HG03025 (cell line): Measurements from ENCODE around the gene NUMA1.

Source experiments
- ATAC-seq: cut with Tn5 transposase; IDR thresholded peaks from one replicate; pipeline ENCODE4 v1.9.1; 2021; ENCODE audit warnings: mild to moderate bottlenecking, moderate library complexity; ENCODE audit not compliant: unreplicated experiment, low FRiP score

The NUMA1 gene

GRCh38 chr11:72069200-72069599 lies 11.1 kb downstream of the NUMA1 start:
- ATAC-seq: no peak

GRCh38 chr11:72067676-72068075 lies 12.7 kb downstream of the NUMA1 start:
- no peak for ATAC-seq

GRCh38 chr11:72067266-72067665 lies 13.1 kb downstream of the NUMA1 start:
- no peak for ATAC-seq

- ATAC-seq: no peak
These were observed 13.5 kb downstream of the NUMA1 start for GRCh38 chr11:72066855-72067254.

DNA sequence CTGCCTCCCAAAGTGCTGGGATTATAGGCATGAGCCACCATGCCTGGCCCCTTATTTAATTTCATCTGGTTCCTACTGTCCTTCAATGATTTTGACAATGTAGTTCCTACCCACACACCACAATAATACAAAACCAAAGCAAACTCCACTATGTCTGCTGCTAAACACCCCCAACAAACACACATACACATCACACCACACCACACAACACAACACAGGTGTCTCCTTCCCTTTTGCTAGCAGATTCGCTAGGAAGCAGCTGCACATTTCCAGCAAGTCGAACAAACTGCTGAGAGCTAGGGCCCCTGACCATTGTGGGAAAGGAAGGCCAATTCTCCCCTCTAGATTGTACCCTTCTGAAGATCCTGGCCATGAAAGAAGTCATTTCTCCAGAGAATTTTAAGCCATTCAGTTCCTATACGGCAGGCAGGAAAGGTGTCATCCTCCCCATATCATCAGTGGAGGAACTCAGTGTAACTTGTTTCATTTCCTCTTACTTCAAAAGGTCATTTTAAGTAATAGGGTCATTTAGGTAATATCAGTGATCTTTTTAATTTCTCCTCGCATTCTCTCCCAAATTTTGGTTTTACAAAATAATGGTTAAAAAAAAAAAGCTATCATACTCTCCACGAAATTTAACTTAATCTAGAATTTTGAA lies 18.5 kb downstream of the NUMA1 start:
- ATAC-seq: no peak

GRCh38 chr11:72058416-72059034 lies 21.8 kb downstream of the NUMA1 start:
- ATAC-seq: no peak

DNA sequence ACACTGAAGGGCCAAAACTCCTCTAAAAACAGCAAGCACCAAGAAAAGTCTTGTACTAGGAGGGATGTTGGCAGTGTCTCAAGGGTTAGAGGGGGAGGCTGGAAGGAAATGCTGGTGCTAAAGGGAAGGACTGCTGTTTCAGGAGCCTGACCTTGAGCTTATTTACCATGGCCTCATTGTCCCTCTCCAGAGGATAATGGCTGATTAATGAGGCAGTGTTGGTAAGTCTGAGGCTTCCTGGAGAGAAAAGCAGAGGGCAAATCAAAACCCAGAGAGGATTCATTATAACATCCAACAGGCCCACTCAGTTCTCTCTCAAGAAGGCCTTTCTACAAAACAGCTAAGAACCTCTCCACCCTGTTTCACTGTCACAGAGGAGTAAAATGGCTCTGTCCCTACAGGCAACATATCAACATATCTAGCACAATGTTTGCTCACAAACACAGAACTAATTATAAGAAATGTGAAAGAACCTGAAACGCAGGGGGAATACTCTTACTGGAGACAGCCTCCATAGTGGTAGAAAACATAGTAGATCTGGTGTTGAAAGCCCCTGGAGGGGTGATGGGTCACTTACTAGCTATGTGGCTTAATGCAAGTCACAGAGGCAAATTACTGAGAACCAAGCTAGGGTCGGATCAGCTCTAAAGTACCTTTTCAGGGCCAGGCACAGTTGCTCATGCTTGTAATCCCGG lies 31.4 kb downstream of the NUMA1 start:
- no peak for ATAC-seq

GRCh38 chr11:72045849-72046248 lies 34.5 kb downstream of the NUMA1 start:
- no peak for ATAC-seq

DNA sequence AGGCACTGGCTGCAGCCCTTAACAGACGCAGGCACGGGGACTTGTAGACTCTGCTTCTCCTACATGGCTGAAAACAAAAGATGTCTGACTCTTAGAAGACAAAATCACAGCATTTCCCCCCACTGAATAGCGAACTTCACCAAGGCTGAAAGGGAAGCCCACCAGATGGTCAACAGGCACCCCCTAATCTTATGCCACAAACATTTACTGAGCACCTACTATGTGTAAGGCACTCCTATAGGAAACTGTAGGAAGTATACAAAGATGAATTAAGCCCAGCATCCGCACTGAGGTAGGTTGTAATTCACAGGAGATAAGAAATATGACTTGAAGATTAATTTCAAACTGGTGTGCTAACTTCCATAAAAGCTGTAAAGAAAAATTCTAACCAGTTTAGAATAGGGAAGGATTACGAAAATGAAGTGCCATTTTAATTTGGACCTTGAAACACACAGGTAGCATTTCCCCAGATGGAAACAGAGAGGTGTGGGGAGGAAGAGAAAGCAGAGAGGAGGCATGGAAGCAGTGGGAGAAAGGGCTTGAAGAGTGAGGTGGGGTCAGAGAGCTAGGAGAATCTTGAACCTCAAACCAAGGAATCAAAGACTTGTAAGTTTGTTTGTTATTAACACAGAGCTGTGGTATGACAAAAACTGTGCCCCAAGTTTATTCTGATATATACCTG lies 38.1 kb downstream of the NUMA1 start:
- ATAC-seq: no peak

DNA sequence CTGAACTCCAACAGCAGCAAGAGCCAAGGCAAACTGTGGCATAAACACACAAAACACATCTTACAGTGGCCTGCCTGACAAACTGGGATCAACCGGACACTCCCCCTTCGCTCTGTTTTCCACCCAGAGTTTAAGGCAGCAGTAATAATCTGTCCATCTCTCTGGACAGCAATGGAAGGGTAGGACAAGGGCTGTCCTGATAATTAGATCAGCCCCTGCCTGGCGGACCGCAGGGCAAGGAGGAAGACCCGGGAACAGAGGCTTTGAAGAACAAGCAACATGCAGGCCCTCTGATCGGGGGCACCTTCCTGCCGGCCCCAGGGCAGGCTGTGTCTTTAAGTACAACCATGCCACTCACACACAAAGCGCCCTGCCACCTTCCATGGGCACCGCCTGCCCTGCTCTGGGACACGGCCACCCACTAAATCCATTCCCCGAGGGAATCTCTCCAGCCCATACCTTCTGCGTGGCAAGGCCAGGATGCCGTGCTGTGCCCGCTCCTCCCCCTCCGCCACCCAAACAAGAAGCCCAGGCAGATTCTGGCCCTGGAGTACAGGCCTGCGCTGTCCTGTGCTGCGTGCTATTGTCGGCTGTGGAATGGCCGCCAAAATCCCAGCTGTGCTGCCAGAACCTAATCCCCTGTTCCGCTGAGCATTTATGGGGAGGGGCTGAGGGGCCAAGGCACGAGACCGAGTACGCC lies 38.8 kb downstream of the NUMA1 start:
- no peak for ATAC-seq

DNA sequence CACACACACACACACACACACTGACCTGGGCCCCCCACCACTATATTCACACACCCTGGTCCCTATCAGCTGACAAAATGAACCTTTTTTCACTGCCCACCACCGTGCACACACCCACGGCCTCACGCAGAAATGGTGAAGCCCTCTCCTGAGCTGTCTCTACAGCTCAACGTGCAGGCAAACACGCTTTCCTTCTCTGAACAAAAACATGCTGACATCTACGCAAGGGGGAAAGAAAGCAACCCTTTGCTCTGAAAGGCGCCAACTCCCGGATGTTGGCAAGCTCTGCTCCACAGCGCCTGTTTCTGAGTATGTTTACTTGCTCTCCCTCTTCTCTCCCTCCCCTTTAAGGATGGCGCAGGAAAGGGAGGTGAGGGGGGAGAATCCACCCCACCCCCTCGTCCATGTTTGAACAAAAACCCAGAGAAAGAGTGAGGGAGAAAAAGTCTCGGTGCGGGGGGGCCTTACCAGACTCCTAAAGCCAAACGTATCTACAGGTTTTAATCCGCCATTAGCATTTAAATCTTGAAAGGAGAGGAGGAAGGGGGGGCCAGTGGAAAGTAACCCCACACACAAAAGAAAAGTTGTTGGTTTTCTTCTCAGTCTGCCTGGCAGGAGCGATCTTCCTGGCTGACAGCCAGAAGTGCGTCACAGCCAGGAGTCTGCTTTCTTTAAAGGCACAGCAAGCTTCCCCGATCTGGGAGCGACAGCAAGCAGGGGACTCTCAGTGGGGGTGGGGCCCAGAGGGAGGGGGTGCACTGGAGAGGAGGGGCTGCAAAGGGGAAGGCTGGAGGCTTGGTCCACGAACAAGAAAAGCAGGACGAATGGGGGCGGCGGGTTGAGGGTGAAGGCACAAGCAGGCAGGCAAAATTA lies 39.6 kb downstream of the NUMA1 start:
- ATAC-seq: no peak

DNA sequence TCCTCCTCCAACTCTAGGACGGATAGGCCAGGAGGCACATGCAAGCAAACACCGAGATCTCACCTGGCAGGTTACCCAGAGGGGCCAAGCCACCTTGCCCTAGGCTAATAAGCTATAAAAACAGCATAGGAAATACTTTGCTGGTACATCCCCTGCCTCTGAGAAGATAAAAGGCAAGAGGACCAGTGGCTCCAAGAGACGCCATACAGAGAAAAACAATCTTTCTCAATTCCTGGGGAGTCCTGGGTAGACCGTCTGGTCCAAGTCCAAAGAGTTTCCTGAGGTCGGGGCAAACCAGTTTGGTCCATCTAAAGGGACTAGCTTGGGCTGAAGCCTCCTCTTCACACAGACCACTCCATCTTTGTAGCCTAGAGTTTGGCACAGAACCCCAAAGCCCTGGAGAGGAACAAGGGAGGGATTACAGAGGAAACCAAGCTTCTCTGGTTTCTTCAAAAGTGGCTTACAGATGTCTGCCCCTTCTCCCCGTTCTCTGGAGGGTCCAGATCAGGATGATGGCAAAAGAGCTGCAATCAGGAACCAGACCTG lies 40.4 kb downstream of the NUMA1 start:
- ATAC-seq: no peak

GRCh38 chr11:72039031-72039855 lies 41.1 kb downstream of the NUMA1 start:
- no peak for ATAC-seq

DNA sequence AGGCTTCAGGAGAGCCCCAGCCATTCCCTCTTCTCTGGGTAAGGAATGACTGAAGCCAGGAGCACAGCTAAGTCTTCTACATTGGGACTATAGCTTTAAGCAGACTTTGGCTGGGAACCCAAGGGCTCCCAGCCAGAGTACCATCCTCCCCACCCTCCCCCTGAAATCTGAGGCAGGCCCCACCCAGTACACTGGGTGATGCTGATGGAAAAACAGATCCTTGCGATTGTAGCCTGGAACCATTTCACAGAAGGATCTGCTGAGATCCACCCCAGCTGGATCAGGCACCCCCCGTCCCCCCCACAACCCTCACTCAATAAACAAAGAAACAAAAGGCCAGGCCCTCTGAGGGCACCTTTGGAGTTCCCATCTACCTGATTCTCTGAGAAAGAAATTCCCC lies 41.9 kb downstream of the NUMA1 start:
- no peak for ATAC-seq

DNA sequence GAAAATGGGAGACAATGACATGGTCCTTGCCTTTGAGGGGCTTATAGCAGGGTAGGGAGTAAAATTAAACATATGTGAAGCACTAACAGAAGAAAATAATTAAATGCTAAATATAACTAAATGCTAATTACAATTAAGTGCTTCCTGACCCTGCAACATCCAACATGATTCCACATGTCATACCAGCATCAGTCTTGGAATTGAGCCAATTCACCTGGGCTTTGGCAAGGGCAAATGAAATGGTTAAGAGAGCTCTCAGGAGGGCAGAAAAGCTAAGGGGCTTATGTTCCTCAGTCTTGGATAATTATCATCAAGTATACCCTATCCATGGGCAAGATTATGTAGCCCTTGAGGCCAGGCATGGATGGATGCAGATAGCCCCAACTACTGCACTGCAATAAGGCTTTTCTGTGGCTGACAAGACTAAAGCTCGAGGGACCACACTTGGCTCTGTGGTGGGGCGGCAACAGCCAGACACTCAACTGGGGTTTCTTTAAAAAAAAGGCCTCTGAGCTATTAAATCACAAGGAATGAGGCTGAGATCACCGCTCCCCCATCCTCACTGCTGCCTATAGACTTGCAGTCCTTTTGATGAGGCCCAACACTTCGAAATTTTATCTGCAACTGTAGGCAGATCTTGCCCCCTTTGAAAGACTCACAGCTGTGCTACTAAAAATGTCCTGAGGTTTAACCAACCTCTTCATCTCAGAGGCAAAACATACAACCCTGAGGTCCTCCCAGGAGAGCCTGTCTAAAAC lies 42.6 kb downstream of the NUMA1 start:
- ATAC-seq: no peak

DNA sequence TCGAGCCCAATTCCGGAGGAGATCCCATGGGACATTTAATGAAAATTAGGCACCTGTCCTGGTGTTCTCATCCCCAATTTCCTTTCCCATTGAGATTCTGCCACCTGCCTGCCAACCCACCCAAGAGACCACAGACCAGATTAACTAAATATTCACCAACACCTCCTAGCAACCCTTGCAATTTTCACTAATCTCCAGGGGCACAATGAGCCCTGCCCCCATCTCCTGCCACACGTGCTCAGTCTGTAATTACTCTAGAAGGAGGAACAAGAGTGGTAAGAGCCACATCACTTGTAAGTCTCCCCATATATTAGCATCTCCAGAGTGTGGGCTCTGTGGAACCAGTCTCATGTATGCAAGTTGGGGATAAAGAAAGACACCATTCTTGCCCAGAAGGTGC lies 43.7 kb downstream of the NUMA1 start:
- no peak for ATAC-seq

DNA sequence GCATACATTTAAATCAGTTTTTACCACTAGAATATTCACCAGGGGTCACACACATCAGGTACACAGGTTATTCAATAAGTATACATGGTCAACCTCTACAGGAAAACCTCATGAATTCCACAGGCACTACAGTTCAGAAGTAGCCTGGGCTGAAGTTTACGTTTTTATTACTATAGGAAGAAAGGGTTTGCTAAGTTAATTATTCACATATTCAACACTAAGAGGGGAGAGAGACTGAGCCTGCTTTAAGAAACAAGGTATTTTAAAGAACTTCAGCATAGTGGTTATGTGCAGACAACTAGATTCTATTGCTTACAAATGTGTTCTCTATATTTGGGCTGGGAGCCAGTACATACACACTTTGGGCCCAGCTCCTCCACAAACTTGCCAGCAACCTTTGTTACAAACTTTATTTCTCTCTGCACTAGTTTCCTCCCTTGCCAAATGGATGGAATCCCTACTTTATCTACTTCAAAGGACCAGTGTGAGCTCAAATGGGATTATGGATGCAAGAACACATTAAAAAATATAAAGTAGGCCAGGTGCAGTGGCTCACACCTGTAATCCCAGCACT lies 49.8 kb downstream of the NUMA1 start:
- no peak for ATAC-seq

DNA sequence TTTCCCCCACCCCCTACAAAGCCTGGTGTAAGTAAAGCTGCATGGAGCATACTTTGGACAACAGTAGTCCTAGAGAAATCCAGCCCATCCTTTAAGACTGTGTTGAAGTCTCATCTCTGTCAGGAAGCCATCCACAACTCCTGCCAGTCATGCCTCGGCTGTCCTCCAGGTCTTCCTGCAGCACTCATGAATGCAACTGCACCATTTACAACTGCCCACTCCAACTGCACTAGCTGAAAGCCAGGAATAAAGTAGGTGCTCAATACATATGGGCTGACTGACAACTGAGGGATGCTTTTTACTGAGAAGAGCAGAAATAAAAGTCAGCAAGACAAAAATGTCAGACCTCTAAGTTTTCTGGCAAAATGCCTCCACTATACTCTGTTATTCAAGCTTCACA lies 54.3 kb downstream of the NUMA1 start:
- ATAC-seq: no peak
